ENCODE data around the gene SHBG. TPM values are rescaled to one million over a fixed set of nuclear protein-coding genes. Genes with fewer than 3 reads are reported as not detected.

SHBG gene
- total and polyA plus RNA-seq, 2 of the 4 experiments (the other 2 are of a cell fraction), result 0.36 to 0.38 TPM

- Histone ChIP-seq H3K14ac (replicated peaks; ENCODE audit: low read depth, low read length) (no peak overlapping the region), H3K79me1 (ENCODE audit: low read depth in 1 of 2, low read length in 2 of 2) (no peaks in the 10 kb centered on the region), H3K18ac (ENCODE audit: low read depth, low read length) (no peak overlapping the region), H3K4ac (ENCODE audit: low read depth, low read length) (no peak overlapping the region), H4K8ac (ENCODE audit: low read depth in 2 of 2, low read length in 2 of 2) (no peak overlapping the region), H3K9me3 (ENCODE audit: control insufficient read depth, insufficient read depth, low read length) (no peaks in the 10 kb centered on the region; the same call in 1 of the 2 replicates), H2BK5ac (ENCODE audit: low read depth, low read length, poor library complexity, severe bottlenecking) (no peak overlapping the region), H2BK120ac (ENCODE audit: low read depth, low read length) (no peak overlapping the region), H3K27ac (ENCODE audit: insufficient read depth, low read length) (no peak overlapping the region), H2AK5ac (ENCODE audit: low read depth, low read length) (no peak overlapping the region), H3K4me2 (ENCODE audit: low read depth, low read length) (peak overlapping the region; percentile 93), H4K5ac (ENCODE audit: low read depth, low read length) (no peak overlapping the region), H3K23ac (ENCODE audit: low read depth, low read length) (peak overlapping the region; percentile 38; the same call in 1 of the 2 replicates), H3K36me3 (ENCODE audit: control insufficient read depth, insufficient read depth, low read length) (no peaks in the 10 kb centered on the region), H3K27me3 (ENCODE audit: control insufficient read depth, insufficient read depth, low read length) (peaks cover 61% of the 10 kb centered on the region), H4K20me1 (ENCODE audit: insufficient read depth, low read length) (no peaks in the 10 kb centered on the region; the same call in none of the 2 replicates), H2BK15ac (ENCODE audit: low read depth, low read length) (no peak overlapping the region), H2BK20ac (ENCODE audit: low read depth, low read length) (no peak overlapping the region), H3K9ac (ENCODE audit: low read depth, low read length) (no peak overlapping the region), H3K56ac (ENCODE audit: extremely low read depth, insufficient read depth, low read length) (no peak overlapping the region), H2AFZ (replicated peaks; ENCODE audit: low read length, poor library complexity) (peak overlapping the region; percentile 67), H3K4me3 (ENCODE audit: insufficient read depth, low read depth, low read length) (peak overlapping the region; percentile 30), H3K4me1 (ENCODE audit: control insufficient read depth, insufficient read depth, low read length) (peaks cover 6% of the 10 kb centered on the region; the same call in 1 of the 2 replicates), H2AK9ac (replicated peaks; ENCODE audit: low read depth, low read length, poor library complexity) (no peak overlapping the region), H4K91ac (ENCODE audit: insufficient read depth, low read depth, low read length) (no peak overlapping the region), H3K9me1 (ENCODE audit: insufficient read depth, low read length) (no peaks in the 10 kb centered on the region)
- TF ChIP-seq CTCF (conservative IDR thresholded peaks at IDR 0.05; ENCODE audit: low read depth, low read length) (no peak), MXI1 (IDR thresholded peaks at IDR 0.05; ENCODE audit: borderline replicate concordance, low read depth, low read length) (no peak), CEBPB (IDR thresholded peaks at IDR 0.05; ENCODE audit: low read depth, low read length) (no peak), MAFK (IDR thresholded peaks at IDR 0.05; ENCODE audit: low read depth, low read length) (no peak), NFE2L2 (IDR thresholded peaks at IDR 0.05; ENCODE audit: low read depth, low read length) (no peak), POLR2A (IDR thresholded peaks at IDR 0.05; ENCODE audit: low read depth, low read length) (no peak), MAZ (IDR thresholded peaks at IDR 0.05; ENCODE audit: borderline replicate concordance, low read depth, low read length) (no peak), RAD21 (IDR thresholded peaks at IDR 0.05; ENCODE audit: low read length) (no peak), ELK1 (IDR thresholded peaks at IDR 0.05; ENCODE audit: borderline replicate concordance, low read depth, low read length) (no peak), RCOR1 (IDR thresholded peaks at IDR 0.05; ENCODE audit: insufficient replicate concordance, low read length) (no peak), BHLHE40 (IDR thresholded peaks at IDR 0.05; ENCODE audit: low read depth, low read length) (no peak), SMC3 (IDR thresholded peaks at IDR 0.05; ENCODE audit: low read depth, low read length) (no peak)
- TF ChIP-seq, protein P1, sequence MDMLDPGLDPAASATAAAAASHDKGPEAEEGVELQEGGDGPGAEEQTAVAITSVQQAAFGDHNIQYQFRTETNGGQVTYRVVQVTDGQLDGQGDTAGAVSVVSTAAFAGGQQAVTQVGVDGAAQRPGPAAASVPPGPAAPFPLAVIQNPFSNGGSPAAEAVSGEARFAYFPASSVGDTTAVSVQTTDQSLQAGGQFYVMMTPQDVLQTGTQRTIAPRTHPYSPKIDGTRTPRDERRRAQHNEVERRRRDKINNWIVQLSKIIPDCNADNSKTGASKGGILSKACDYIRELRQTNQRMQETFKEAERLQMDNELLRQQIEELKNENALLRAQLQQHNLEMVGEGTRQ (IDR thresholded peaks at IDR 0.05; ENCODE audit: low read depth, low read length), result no peak
- intact Hi-C loops (cut with micrococcal nuclease), result no loop called here
- no peak for DNase-seq
- in situ Hi-C loops (cut with MboI; ENCODE audit: low sequenced_read_pairs), result no loop called here
- BruUV-seq (replicated peaks), result no TSS peak
- ChIA-PET CTCF (no interaction called here), POLR2A (ENCODE audit: unreplicated experiment) (interaction anchor here (0.6 kb wide), 2 partner anchors 17 to 736 kb away, joined by 4 read pairs; no protein-coding TSS in a partner anchor)
- dilution Hi-C loops (cut with HindIII; ENCODE audit: low sequenced_read_pairs, unreplicated experiment), result no loop called here
- ATAC-seq (ENCODE audit: low read depth), result no peak
- WGBS, 2 experiments (ENCODE audit: extremely low coverage in 2 of 2, insufficient read length in 1 of 2), result 1% methylated on average over 24 of the region's 45 CpGs; no CpG with 5 or more reads in 1 of the 2 experiments
Measured at GRCh38 chr17:7651097-7651664, 21.2 kb downstream of the SHBG start.
